ENCODE results near the gene TSC1.

DNA sequence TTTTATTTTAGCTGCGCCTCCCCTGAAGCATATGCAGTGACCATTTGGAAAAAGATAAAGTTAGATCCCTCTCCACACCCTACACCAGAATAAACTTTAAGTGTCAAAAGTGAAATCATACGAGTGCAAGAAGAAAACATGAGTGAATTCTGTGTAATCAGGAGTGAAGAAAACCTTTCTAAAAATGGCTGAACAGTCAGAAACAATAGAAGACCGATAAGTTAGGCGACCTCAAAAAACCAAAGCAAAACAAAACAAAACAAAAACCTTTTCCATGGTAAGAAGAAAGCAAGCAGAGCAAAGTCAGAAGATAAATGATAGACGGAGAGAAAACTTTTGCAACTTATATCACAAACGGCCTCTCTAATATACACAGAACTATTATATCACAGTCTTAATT lies 16.6 kb upstream of the TSC1 start:
- TF ChIP-seq, protein P1, sequence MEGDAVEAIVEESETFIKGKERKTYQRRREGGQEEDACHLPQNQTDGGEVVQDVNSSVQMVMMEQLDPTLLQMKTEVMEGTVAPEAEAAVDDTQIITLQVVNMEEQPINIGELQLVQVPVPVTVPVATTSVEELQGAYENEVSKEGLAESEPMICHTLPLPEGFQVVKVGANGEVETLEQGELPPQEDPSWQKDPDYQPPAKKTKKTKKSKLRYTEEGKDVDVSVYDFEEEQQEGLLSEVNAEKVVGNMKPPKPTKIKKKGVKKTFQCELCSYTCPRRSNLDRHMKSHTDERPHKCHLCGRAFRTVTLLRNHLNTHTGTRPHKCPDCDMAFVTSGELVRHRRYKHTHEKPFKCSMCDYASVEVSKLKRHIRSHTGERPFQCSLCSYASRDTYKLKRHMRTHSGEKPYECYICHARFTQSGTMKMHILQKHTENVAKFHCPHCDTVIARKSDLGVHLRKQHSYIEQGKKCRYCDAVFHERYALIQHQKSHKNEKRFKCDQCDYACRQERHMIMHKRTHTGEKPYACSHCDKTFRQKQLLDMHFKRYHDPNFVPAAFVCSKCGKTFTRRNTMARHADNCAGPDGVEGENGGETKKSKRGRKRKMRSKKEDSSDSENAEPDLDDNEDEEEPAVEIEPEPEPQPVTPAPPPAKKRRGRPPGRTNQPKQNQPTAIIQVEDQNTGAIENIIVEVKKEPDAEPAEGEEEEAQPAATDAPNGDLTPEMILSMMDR (IDR thresholded peaks at IDR 0.05), result no peak
- TF ChIP-seq EP300 (IDR thresholded peaks at IDR 0.05) (no peak), POLR2A (IDR thresholded peaks at IDR 0.05) (no peak), POLR2AphosphoS5 (IDR thresholded peaks at IDR 0.05) (no peak)
